SK-N-MC (cell line): ENCODE measurements around the gene RPS3.

Experiments used
- EZH2 ChIP-seq: fragments of 200-600 bp; sonication (generic); IDR thresholded peaks from one replicate; pipeline ENCODE4 v1.6.1; 2017; ENCODE audit warnings: antibody characterized with exemption
- FOXP2 ChIP-seq: optimal IDR thresholded peaks from 2 replicates; pipeline ENCODE3; 2011; ENCODE audit warnings: mild to moderate bottlenecking, moderate library complexity; ENCODE audit not compliant: insufficient read depth; ENCODE audit errors: extremely low read length, control extremely low read depth
- POLR2AphosphoS5 ChIP-seq: IDR thresholded peaks from 2 replicates; pipeline ENCODE4 v1.6.1; 2012; ENCODE audit warnings: mild to moderate bottlenecking, low read depth, low read length, borderline replicate concordance

DNA sequence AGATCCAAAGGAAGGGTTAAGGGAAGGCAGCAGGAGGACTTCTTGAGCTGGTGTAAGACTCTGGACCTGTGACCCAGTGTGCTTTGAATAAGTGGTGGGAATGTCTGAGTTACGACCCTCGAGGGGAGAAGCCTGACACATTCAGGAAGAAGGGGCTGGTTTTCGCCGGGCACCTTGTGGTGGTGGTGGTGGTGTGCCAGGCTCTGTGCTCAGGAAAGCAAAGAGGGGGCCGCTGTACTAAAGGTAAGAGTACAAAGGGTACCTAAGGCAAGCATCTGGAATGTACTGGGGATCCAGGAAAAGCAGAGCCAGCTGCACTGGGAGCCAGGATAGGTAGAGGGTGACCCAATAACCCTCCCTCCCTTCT is 27.4 kb downstream of the RPS3 start:
- TF ChIP-seq EZH2 (no peak), POLR2AphosphoS5 (no peak), FOXP2 (no peak)
